Ascending aorta (tissue), 2 donors: ENCODE measurements around the gene OSM. TPM values are rescaled to one million over a fixed set of nuclear protein-coding genes. Genes with fewer than 3 reads are reported as not detected.

Experiments used
- DNase-seq, 2 donors: peaks; one replicate each; pipeline ENCODE4 v3.0.0-alpha.2; 2019; ENCODE audit warnings: low spot score in 2 of 2
- H3K27ac ChIP-seq, 2 donors: fragments of 200-600 bp; sonication (generic); one replicate each; pipeline ENCODE4 v1.5.1; 2016 to 2017; ENCODE audit warnings: mild to moderate bottlenecking in 1 of 2
- H3K27me3 ChIP-seq: fragments of 200-600 bp; sonication (generic); one replicate; pipeline ENCODE4 v1.5.1; 2017
- H3K36me3 ChIP-seq, 2 donors: fragments of 200-600 bp; sonication (generic); one replicate each; pipeline ENCODE4 v1.5.1; 2016
- H3K4me1 ChIP-seq, 2 donors: fragments of 200-600 bp; sonication (generic); one replicate each; pipeline ENCODE4 v1.5.1; 2016 to 2017; ENCODE audit warnings: mild to moderate bottlenecking in 1 of 2
- H3K4me3 ChIP-seq, 2 donors: fragments of 200-600 bp; sonication (generic); one replicate each; pipeline ENCODE4 v1.5.1; 2016 to 2017; ENCODE audit warnings: mild to moderate bottlenecking in 1 of 2
- H3K9me3 ChIP-seq, 2 donors: fragments of 200-600 bp; sonication (generic); one replicate each; pipeline ENCODE4 v1.5.1; 2016
- CTCF ChIP-seq, 3 experiments: fragments of 200-600 bp in 2 of 3; fragments of 450-650 bp in 1 of 3; sonication (generic) in 2 of 3; IDR thresholded peaks; one replicate each; pipeline ENCODE4 v1.5.1; 2016 to 2019; ENCODE audit warnings: antibody characterized with exemption in 3 of 3, mild to moderate bottlenecking in 1 of 3, moderate library complexity in 1 of 3
- intact Hi-C: fragments of 100-400 bp; cut with DNase I; formaldehyde crosslinking; loops from one replicate; pipeline ENCODE4 v1.15.1; 2023
- total RNA-seq: library from RNA; depleted of rRNA; stranded (reverse); fragments of >200 nt; gene quantifications from one replicate; pipeline ENCODE4 v1.1.0, GENCODE V29; 2016

Gene OSM
- total RNA-seq, 1 donor from 2014 or later = not detected

DNA sequence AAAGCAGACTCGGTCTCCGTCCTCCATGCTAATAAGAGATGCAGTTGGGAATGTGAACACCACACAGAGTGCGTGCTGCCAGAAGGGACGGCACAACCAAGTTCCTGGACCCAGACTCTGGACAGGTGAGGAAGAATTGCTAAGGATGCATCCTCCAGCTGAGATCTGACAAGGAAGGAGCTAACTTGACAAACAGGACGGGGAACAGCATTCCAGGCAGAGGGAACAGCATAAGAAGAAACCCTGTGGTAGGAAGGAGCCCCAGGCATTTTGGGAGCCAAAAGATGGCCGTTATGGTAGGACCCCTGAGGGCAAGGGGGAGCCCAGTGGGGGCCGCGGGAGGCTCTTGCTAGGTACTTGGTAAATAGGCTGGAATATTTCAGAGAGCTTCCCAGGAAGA lies 6.0 kb downstream of the OSM start:
- H3K4me3 ChIP-seq = no peak overlapping the region
- no peak for DNase-seq
- no peak overlapping the region for H3K27ac ChIP-seq
- no peak for TF ChIP-seq CTCF (IDR thresholded peaks at IDR 0.05)
- intact Hi-C loops = loop anchor here (5.0 kb wide), 1 partner anchor 222 kb away; no protein-coding TSS in a partner anchor
- no peaks in the 10 kb centered on the region for H3K9me3 ChIP-seq
- H3K4me1 ChIP-seq = peaks cover 4 to 6% of the 10 kb centered on the region in 2 donors
- H3K27me3 ChIP-seq = no peaks in the 10 kb centered on the region
- H3K36me3 ChIP-seq = no peaks in the 10 kb centered on the region

DNA sequence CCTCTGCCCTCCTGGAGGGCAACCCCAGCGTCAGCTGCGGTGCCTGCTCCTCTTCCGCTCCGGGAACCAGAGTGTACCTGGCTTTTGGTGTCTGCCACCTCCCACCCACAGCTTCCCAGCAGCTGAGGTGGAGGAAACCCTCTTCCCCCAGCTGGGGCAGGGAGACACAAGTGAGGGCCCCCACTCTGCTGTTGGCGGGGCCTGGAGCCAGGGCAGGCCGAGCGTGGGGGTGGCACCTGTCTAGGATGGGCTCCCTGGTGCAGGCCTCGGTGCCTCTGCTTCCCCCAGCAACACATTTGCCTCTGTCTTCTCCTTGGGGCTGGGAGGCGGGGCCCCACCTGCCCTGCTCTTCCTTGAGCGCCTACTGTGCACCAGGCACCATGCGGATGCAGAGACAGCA lies 6.4 kb downstream of the OSM start:
- Histone ChIP-seq H3K27ac (no peak overlapping the region), H3K36me3 (no peaks in the 10 kb centered on the region), H3K27me3 (no peaks in the 10 kb centered on the region), H3K4me3 (no peak overlapping the region), H3K4me1 (peaks cover 4 to 6% of the 10 kb centered on the region in 2 donors), H3K9me3 (no peaks in the 10 kb centered on the region)
- no peak for TF ChIP-seq CTCF (IDR thresholded peaks at IDR 0.05)
- intact Hi-C loops = loop anchor here (5.0 kb wide), 1 partner anchor 222 kb away; no protein-coding TSS in a partner anchor
- DNase-seq = no peak

- intact Hi-C loops = no loop called here
- H3K27me3 ChIP-seq = no peaks in the 10 kb centered on the region
- peaks cover 6 to 14% of the 10 kb centered on the region in 2 donors for H3K4me1 ChIP-seq
- H3K27ac ChIP-seq = no peak overlapping the region
- no peak for TF ChIP-seq CTCF (IDR thresholded peaks at IDR 0.05)
- no peak for DNase-seq
- no peak overlapping the region for H3K4me3 ChIP-seq
- H3K36me3 ChIP-seq = no peaks in the 10 kb centered on the region
- H3K9me3 ChIP-seq = no peaks in the 10 kb centered on the region
Observed at GRCh38 chr22:30254314-30254713, 12.3 kb downstream of the OSM start.

DNA sequence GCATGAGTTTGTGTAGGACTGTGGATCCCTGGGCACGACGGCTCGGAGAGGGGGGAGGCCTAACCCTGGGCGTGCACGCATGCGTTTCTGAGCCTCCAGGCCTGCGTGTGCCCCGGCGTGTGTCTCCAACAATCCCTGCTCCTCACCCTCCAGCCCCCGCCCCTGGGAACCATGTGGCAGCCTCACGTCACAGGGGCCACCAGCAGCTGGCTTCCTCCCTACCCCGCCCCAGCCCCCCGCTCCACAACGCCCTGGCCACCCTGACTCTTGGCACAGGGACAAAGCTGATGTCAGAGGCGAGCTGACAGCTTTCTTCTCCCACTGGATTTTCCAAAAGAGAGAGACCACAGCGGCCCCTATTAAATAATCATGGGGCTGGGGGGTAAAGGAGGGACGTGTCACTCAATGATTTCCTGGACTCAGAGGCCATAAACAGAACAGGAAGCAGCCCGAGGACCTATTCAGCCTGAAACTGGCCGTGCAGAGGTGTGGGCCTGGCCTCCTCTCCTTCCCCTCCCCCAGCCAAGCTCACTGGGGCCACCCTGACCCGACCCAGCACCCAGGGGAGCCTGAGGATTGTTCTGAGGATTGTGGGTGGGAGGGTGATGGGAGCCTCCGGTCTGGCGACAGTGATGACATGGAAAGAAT lies 13.3 kb downstream of the OSM start:
- H3K27ac ChIP-seq = no peak overlapping the region
- H3K4me1 ChIP-seq = peaks cover 6 to 14% of the 10 kb centered on the region in 2 donors
- H3K36me3 ChIP-seq = no peaks in the 10 kb centered on the region
- H3K27me3 ChIP-seq = no peaks in the 10 kb centered on the region
- peak overlapping the region in 1 of 2 donors; percentile 39 for H3K4me3 ChIP-seq
- TF ChIP-seq CTCF (IDR thresholded peaks at IDR 0.05) = no peak
- no peak for DNase-seq
- intact Hi-C loops = no loop called here
- no peaks in the 10 kb centered on the region for H3K9me3 ChIP-seq

DNA sequence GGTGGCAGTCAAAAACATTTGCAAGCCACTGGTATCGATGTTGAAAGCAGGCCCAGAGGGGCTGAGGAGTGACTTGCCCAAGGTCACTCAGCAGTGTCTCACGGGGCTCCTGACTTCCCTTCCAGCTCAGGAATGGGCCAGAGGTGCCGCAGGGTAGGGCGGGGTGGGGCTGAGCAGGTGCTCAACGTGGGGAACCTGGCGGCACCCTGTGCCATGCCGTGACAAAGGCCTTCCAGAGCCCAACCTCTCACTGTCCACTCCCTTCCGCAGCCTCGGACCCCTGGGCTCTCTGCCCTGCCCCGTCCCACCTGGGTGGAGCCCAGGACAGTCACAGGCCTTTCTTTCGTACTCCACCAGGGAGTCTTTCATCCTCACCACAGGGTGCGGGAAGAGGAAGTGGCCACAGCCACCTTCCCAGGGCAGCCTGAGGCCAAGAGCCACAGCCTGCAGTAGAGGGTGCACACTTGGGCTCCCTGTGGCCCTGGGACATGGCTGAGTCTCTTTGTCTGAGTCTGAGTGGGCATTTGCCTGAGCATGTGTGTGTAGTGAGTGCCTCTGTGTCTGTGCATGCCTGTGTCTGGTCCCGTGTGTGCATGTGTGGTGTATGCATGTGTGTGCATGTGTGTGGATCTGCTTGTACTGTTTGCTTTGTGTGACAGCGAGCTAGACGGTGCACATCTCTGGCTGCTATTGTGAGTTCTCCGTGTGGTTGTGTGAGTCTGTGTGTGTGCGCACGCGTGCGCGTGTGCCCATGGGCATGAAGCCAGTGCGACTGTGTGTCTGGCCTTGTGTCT lies 14.0 kb downstream of the OSM start:
- no peaks in the 10 kb centered on the region for H3K9me3 ChIP-seq
- no peak for DNase-seq
- H3K27ac ChIP-seq = no peak overlapping the region
- H3K27me3 ChIP-seq = no peaks in the 10 kb centered on the region
- intact Hi-C loops = no loop called here
- H3K4me1 ChIP-seq = peaks cover 6 to 14% of the 10 kb centered on the region in 2 donors
- TF ChIP-seq CTCF (IDR thresholded peaks at IDR 0.05) = no peak
- H3K4me3 ChIP-seq = peak overlapping the region in 1 of 2 donors; percentile 39
- no peaks in the 10 kb centered on the region for H3K36me3 ChIP-seq
